Stimulated activated effector memory CD8-positive, alpha-beta T cell treated with anti-CD3 and anti-CD28 coated beads, Interleukin-12 subunit alpha, Interleukin-12 subunit beta, amount 100 ng/mL, for 72 hours (primary cell): ENCODE results near the gene TEKT1.
"Not testable (repeated sequence)": the region's sequence is repeated elsewhere in the genome, so short reads cannot be mapped to it uniquely, and the experiment has no call there.

Experiments used
- ATAC-seq: fragments of 150-1000 bp; cut with Tn5 transposase; 2 replicates; pipeline ENCODE4 v1.10.0; 2021
- DNase-seq, 2 donors: peaks; one replicate each; pipeline ENCODE4 v3.0.0; 2021 to 2022; ENCODE audit warnings: low spot score in 2 of 2
- H3K27ac Mint-ChIP-seq: one replicate; pipeline ENCODE4 v1.8.0; 2022; ENCODE audit warnings: mild to moderate bottlenecking, mixed read lengths
- H3K36me3 Mint-ChIP-seq: one replicate; pipeline ENCODE4 v1.8.0; 2022; ENCODE audit warnings: mild to moderate bottlenecking, mixed read lengths
- H3K4me1 Mint-ChIP-seq: one replicate; pipeline ENCODE4 v1.8.0; 2022; ENCODE audit warnings: mixed read lengths
- H3K4me3 Mint-ChIP-seq: one replicate; pipeline ENCODE4 v1.8.0; 2022; ENCODE audit warnings: mild to moderate bottlenecking, mixed read lengths
- H3K9me3 Mint-ChIP-seq: one replicate; pipeline ENCODE4 v1.8.0; 2022; ENCODE audit warnings: mixed read lengths

The TEKT1 gene

GRCh38 chr17:6831661-6832263, at the start of gene TEKT1:
Gene TEKT1, minus strand, starts transcription at chr17:6831729. Its CDS starts 1,353 bp downstream, at chr17:6830376.
- Mint-ChIP-seq H3K9me3 (no peaks in the 10 kb centered on the region), H3K27ac (peak within 1 kb of the TSS; percentile 11), H3K4me3 (peak within 1 kb of the TSS; percentile 63), H3K36me3 (no peaks in the 10 kb centered on the region), H3K4me1 (peaks cover 12% of the 10 kb centered on the region)
- DNase-seq = peak; percentile 43 to 76
- ATAC-seq = peak; percentile 89

GRCh38 chr17:6879221-6879975, 47.9 kb upstream of the TEKT1 start:
- not testable (repeated sequence) for DNase-seq, H3K27ac Mint-ChIP-seq, ATAC-seq, H3K36me3 Mint-ChIP-seq, H3K4me1 Mint-ChIP-seq, H3K9me3 Mint-ChIP-seq, H3K4me3 Mint-ChIP-seq

- not testable (repeated sequence) for H3K4me1 Mint-ChIP-seq, H3K36me3 Mint-ChIP-seq, H3K4me3 Mint-ChIP-seq, ATAC-seq, DNase-seq, H3K9me3 Mint-ChIP-seq, H3K27ac Mint-ChIP-seq
Observed at GRCh38 chr17:6875276-6875675, 43.7 kb upstream of the TEKT1 start.

GRCh38 chr17:6872936-6873335, 41.4 kb upstream of the TEKT1 start:
- Mint-ChIP-seq H3K9me3 (no peaks in the 10 kb centered on the region), H3K36me3 (no peaks in the 10 kb centered on the region), H3K4me1 (no peaks in the 10 kb centered on the region), H3K4me3 (no peak overlapping the region), H3K27ac (no peak overlapping the region)
- ATAC-seq (no peak), DNase-seq (no peak)

- H3K9me3 Mint-ChIP-seq = no peaks in the 10 kb centered on the region
- H3K36me3 Mint-ChIP-seq = no peaks in the 10 kb centered on the region
- no peak overlapping the region for H3K4me3 Mint-ChIP-seq
- ATAC-seq (no peak), DNase-seq (no peak)
- H3K27ac Mint-ChIP-seq = no peak overlapping the region
- no peaks in the 10 kb centered on the region for H3K4me1 Mint-ChIP-seq
Observed at GRCh38 chr17:6870841-6871240, 39.3 kb upstream of the TEKT1 start.

GRCh38 chr17:6868582-6868981, 37.1 kb upstream of the TEKT1 start:
- no peak for ATAC-seq
- Mint-ChIP-seq H3K27ac (no peak overlapping the region), H3K9me3 (no peaks in the 10 kb centered on the region), H3K36me3 (no peaks in the 10 kb centered on the region), H3K4me1 (no peaks in the 10 kb centered on the region), H3K4me3 (no peak overlapping the region)
- DNase-seq = no peak

GRCh38 chr17:6867849-6868248, 36.3 kb upstream of the TEKT1 start:
- DNase-seq (no peak), ATAC-seq (no peak)
- Mint-ChIP-seq H3K9me3 (no peaks in the 10 kb centered on the region), H3K27ac (no peak overlapping the region), H3K36me3 (no peaks in the 10 kb centered on the region), H3K4me3 (no peak overlapping the region), H3K4me1 (peaks cover under 1% of the 10 kb centered on the region)

- Mint-ChIP-seq H3K36me3 (no peaks in the 10 kb centered on the region), H3K4me3 (no peak overlapping the region), H3K27ac (no peak overlapping the region), H3K4me1 (peaks cover 8% of the 10 kb centered on the region), H3K9me3 (no peaks in the 10 kb centered on the region)
- DNase-seq (no peak), ATAC-seq (peak; percentile 61)
Observed at GRCh38 chr17:6862825-6863224, 31.3 kb upstream of the TEKT1 start.

GRCh38 chr17:6862122-6862521, 30.6 kb upstream of the TEKT1 start:
- no peaks in the 10 kb centered on the region for H3K9me3 Mint-ChIP-seq
- H3K4me1 Mint-ChIP-seq = peaks cover 8% of the 10 kb centered on the region
- no peaks in the 10 kb centered on the region for H3K36me3 Mint-ChIP-seq
- ATAC-seq = no peak
- DNase-seq = no peak
- no peak overlapping the region for H3K4me3 Mint-ChIP-seq
- H3K27ac Mint-ChIP-seq = no peak overlapping the region

- DNase-seq (no peak), ATAC-seq (no peak)
- Mint-ChIP-seq H3K36me3 (no peaks in the 10 kb centered on the region), H3K4me3 (no peak overlapping the region), H3K27ac (no peak overlapping the region), H3K9me3 (no peaks in the 10 kb centered on the region), H3K4me1 (peaks cover 8% of the 10 kb centered on the region)
Observed at GRCh38 chr17:6857904-6858303, 26.4 kb upstream of the TEKT1 start.

- Mint-ChIP-seq H3K4me1 (peaks cover 3% of the 10 kb centered on the region), H3K4me3 (no peak overlapping the region), H3K9me3 (no peaks in the 10 kb centered on the region), H3K36me3 (no peaks in the 10 kb centered on the region), H3K27ac (no peak overlapping the region)
- ATAC-seq (no peak), DNase-seq (no peak)
Observed at GRCh38 chr17:6857336-6857735, 25.8 kb upstream of the TEKT1 start.

- DNase-seq (no peak), ATAC-seq (no peak)
- no peaks in the 10 kb centered on the region for H3K4me1 Mint-ChIP-seq
- no peaks in the 10 kb centered on the region for H3K9me3 Mint-ChIP-seq
- no peak overlapping the region for H3K27ac Mint-ChIP-seq
- no peaks in the 10 kb centered on the region for H3K36me3 Mint-ChIP-seq
- H3K4me3 Mint-ChIP-seq = no peak overlapping the region
Observed at GRCh38 chr17:6856051-6856450, 24.5 kb upstream of the TEKT1 start.

GRCh38 chr17:6853764-6854442, 22.4 kb upstream of the TEKT1 start:
- Mint-ChIP-seq H3K4me3 (peak overlapping the region; percentile 67), H3K27ac (peak overlapping the region; percentile 33), H3K9me3 (no peaks in the 10 kb centered on the region), H3K4me1 (peaks cover 6% of the 10 kb centered on the region), H3K36me3 (no peaks in the 10 kb centered on the region)
- ATAC-seq (peak; percentile 37), DNase-seq (no peak)

- not testable (repeated sequence) for H3K4me3 Mint-ChIP-seq, H3K9me3 Mint-ChIP-seq, H3K36me3 Mint-ChIP-seq, H3K27ac Mint-ChIP-seq, ATAC-seq, DNase-seq
- peaks cover 12% of the 10 kb centered on the region for H3K4me1 Mint-ChIP-seq
Observed at GRCh38 chr17:6848545-6849179, 17.1 kb upstream of the TEKT1 start.

- H3K36me3 Mint-ChIP-seq, DNase-seq, H3K27ac Mint-ChIP-seq, H3K4me3 Mint-ChIP-seq, H3K9me3 Mint-ChIP-seq, ATAC-seq: not testable (repeated sequence)
- H3K4me1 Mint-ChIP-seq = peaks cover 12% of the 10 kb centered on the region
Observed at GRCh38 chr17:6846138-6846537, 14.6 kb upstream of the TEKT1 start.
